Panc1 (cell line): ENCODE measurements around the gene OPN3.

Experiments
- CTCF ChIP-seq: fragments of 450-650 bp; IDR thresholded peaks from 2 replicates; pipeline ENCODE4 v1.5.1; 2017; ENCODE audit warnings: mild to moderate bottlenecking
- POLR2AphosphoS5 ChIP-seq: IDR thresholded peaks from 2 replicates; pipeline ENCODE4 v1.6.1; 2012; ENCODE audit warnings: mild to moderate bottlenecking, low read depth, low read length, moderate library complexity
- REST ChIP-seq, 2 experiments: IDR thresholded peaks; 2 replicates each; pipeline ENCODE4 v1.6.1; 2011 to 2012; ENCODE audit warnings: low read depth in 2 of 2, control low read depth in 1 of 2, low read length in 1 of 2, mild to moderate bottlenecking in 1 of 2, moderate library complexity in 1 of 2; ENCODE audit not compliant: insufficient read depth in 1 of 2
- SIN3A ChIP-seq: IDR thresholded peaks from 2 replicates; pipeline ENCODE4 v1.6.1; 2012; ENCODE audit warnings: low read depth, mild to moderate bottlenecking, low read length, moderate library complexity, borderline replicate concordance; ENCODE audit not compliant: insufficient read depth

- no peak for TF ChIP-seq CTCF
- no peak for TF ChIP-seq REST (IDR thresholded peaks at IDR 0.05; ENCODE audit: insufficient read depth in 1 of 2, low read depth in 2 of 2, low read length in 1 of 2)
- TF ChIP-seq SIN3A, result no peak
- no peak for TF ChIP-seq POLR2AphosphoS5
Measured at GRCh38 chr1:241630476-241630875, 9.7 kb downstream of the OPN3 start.
